B cell (primary cell): ENCODE results near the gene ZNF618. TPM values are rescaled to one million over a fixed set of nuclear protein-coding genes. Genes with fewer than 3 reads are reported as not detected.

Experiments used
- ATAC-seq: fragments of 200-7000 bp; cut with Tn5 transposase; one replicate; pipeline ENCODE4 v1.10.0; 2021; ENCODE audit warnings: low read depth, mild to moderate bottlenecking, moderate number of reproducible peaks, moderate library complexity
- CTCF ChIA-PET: fragments of 350-600 bp; sonication (Branson Sonifier 250); formaldehyde crosslinking; loops from one replicate; lab custom pipeline; 2021; ENCODE audit warnings: antibody characterized with exemption, inconsistent platforms; lab: Charles Lee
- POLR2A ChIA-PET: fragments of 350-600 bp; sonication (Branson Sonifier 250); formaldehyde crosslinking; loops from one replicate; lab custom pipeline; 2021; ENCODE audit warnings: antibody characterized with exemption; lab: Charles Lee
- DNase-seq: peaks from one replicate; pipeline ENCODE4 v3.0.0; 2013
- H2AFZ ChIP-seq: 2 replicates; pipeline ENCODE4 v1.6.1; 2012; ENCODE audit warnings: mild to moderate bottlenecking, low read depth, low read length; ENCODE audit not compliant: insufficient read depth, poor library complexity, severe bottlenecking
- H3K27ac ChIP-seq, 2 donors: 1 replicate in 1 of 2; 2 replicates in 1 of 2; pipeline ENCODE4 v1.5.1; 2012 to 2013; ENCODE audit warnings: low read length in 2 of 2, mild to moderate bottlenecking in 2 of 2, moderate library complexity in 1 of 2
- H3K27me3 ChIP-seq, 4 experiments: fragments of 200-600 bp in 1 of 4; sonication (generic) in 1 of 4; replicated peaks in 1 of 4; 1 replicate in 2 of 4; 2 replicates in 2 of 4; pipeline versions ENCODE4 v1.6.1 to v1.7.0; 2013 to 2016; ENCODE audit warnings: low read length in 3 of 4, mild to moderate bottlenecking in 2 of 4, mixed read lengths in 1 of 4, moderate library complexity in 1 of 4; ENCODE audit not compliant: insufficient read depth in 4 of 4, control insufficient read depth in 3 of 4; ENCODE audit errors: control extremely low read depth in 1 of 4
- H3K36me3 ChIP-seq, 2 experiments: replicated peaks in 1 of 2; 1 replicate in 1 of 2; 2 replicates in 1 of 2; pipeline versions ENCODE4 v1.6.1 to v1.7.1; 2013; ENCODE audit warnings: low read length in 1 of 2; ENCODE audit not compliant: insufficient read depth in 2 of 2, control insufficient read depth in 1 of 2; ENCODE audit errors: control extremely low read depth in 1 of 2, extremely low read depth in 1 of 2
- H3K4me1 ChIP-seq, 2 donors: fragments of 200-600 bp in 1 of 2; sonication (generic) in 1 of 2; 1 replicate in 1 of 2; 2 replicates in 1 of 2; pipeline versions ENCODE4 v1.5.1 to v1.6.1; 2013 to 2017; ENCODE audit warnings: low read length in 2 of 2; ENCODE audit not compliant: control insufficient read depth in 2 of 2, insufficient read depth in 2 of 2
- H3K4me2 ChIP-seq: replicated peaks from 2 replicates; pipeline ENCODE3; 2012; ENCODE audit warnings: mild to moderate bottlenecking, low read depth, low read length; ENCODE audit not compliant: poor library complexity, severe bottlenecking
- H3K4me3 ChIP-seq, 5 experiments: fragments of 200-600 bp in 1 of 5; sonication (generic) in 1 of 5; 1 replicate in 3 of 5; 2 replicates in 2 of 5; pipeline versions ENCODE4 v1.5.1 to v1.7.0; 2011 to 2016; ENCODE audit warnings: low read length in 4 of 5, mild to moderate bottlenecking in 4 of 5, low read depth in 2 of 5, control low read depth in 1 of 5, moderate library complexity in 1 of 5; ENCODE audit not compliant: insufficient read depth in 1 of 5; ENCODE audit errors: control extremely low read depth in 1 of 5, extremely low read depth in 1 of 5
- H3K79me2 ChIP-seq: fragments of 200-600 bp; sonication (generic); one replicate; pipeline ENCODE4 v1.6.0; 2016; ENCODE audit warnings: low read length; ENCODE audit not compliant: control insufficient read depth, insufficient read depth
- H3K9ac ChIP-seq: fragments of 200-600 bp; sonication (generic); 2 replicates; pipeline ENCODE4 v1.6.1; 2017; ENCODE audit warnings: mild to moderate bottlenecking, low read length, moderate library complexity
- H3K9me3 ChIP-seq, 3 donors: one replicate each; pipeline versions ENCODE4 v1.6.1 to v1.7.1; 2013; ENCODE audit warnings: low read length in 2 of 3; ENCODE audit not compliant: control insufficient read depth in 2 of 3, insufficient read depth in 1 of 3; ENCODE audit errors: control extremely low read depth in 1 of 3
- H4K20me1 ChIP-seq: 2 replicates; pipeline ENCODE4 v1.6.0; 2012; ENCODE audit warnings: mild to moderate bottlenecking, low read length; ENCODE audit not compliant: insufficient read depth, control insufficient read depth, poor library complexity, severe bottlenecking
- H3K27ac Mint-ChIP-seq: one replicate; pipeline ENCODE4 v1.8.0; 2021; ENCODE audit warnings: mixed read lengths
- H3K27me3 Mint-ChIP-seq: one replicate; pipeline ENCODE4 v1.8.0; 2021; ENCODE audit warnings: mixed read lengths
- H3K4me1 Mint-ChIP-seq: one replicate; pipeline ENCODE4 v1.8.0; 2021; ENCODE audit warnings: mixed read lengths
- H3K4me3 Mint-ChIP-seq: one replicate; pipeline ENCODE4 v1.8.0; 2021; ENCODE audit warnings: mixed read lengths
- H3K9me3 Mint-ChIP-seq: one replicate; pipeline ENCODE4 v1.8.0; 2022; ENCODE audit warnings: mixed read lengths; ENCODE audit not compliant: insufficient read depth
- EZH2 ChIP-seq: IDR thresholded peaks from 2 replicates; pipeline ENCODE4 v1.6.1; 2012; ENCODE audit warnings: borderline replicate concordance, low read depth, mild to moderate bottlenecking, moderate library complexity, low read length; ENCODE audit not compliant: insufficient read depth, poor library complexity, severe bottlenecking
- WGBS: methylation state at CpG from one replicate; pipeline ENCODE4 v1.1.5; 2013; ENCODE audit warnings: missing lambda C conversion rate; ENCODE audit not compliant: insufficient coverage; 5-methylcytosine and 5-hydroxymethylcytosine counted together
- intact Hi-C: fragments of 100-400 bp; cut with micrococcal nuclease; formaldehyde crosslinking; loops from one replicate; pipeline ENCODE4 v1.10.0; 2022
- polyA plus RNA-seq: library from polyadenylated mRNA; depleted of rRNA; stranded (reverse); fragments of >200 nt; gene quantifications from 2 replicates; pipeline ENCODE4 v1.2.3, GENCODE V29; 2012
- total RNA-seq, 2 donors: library from RNA; stranded (reverse); fragments of 120-200 nt in 1 of 2; gene quantifications; 1 replicate in 1 of 2; 2 replicates in 1 of 2; pipeline versions ENCODE4 v1.2.3 to v1.2.4, GENCODE V29; 2013 to 2022
- TF ChIP-seq, protein P1 (sequence below): fragments of 200-600 bp; IDR thresholded peaks from one replicate; pipeline ENCODE4 v1.8.0; 2022; ENCODE audit warnings: antibody characterized with exemption, mild to moderate bottlenecking

Gene ZNF618
- total and polyA plus RNA-seq, 2 donors (not counting 1 experiment from before 2014, with no cell fraction given): 1.4 to 2.5 TPM

GRCh38 chr9:114001794-114002261, 125.7 kb downstream of the ZNF618 start:
- Histone ChIP-seq H3K27me3 (no peaks in the 10 kb centered on the region), H3K9me3 (peaks cover 0 to 13% (median 0%) of the 10 kb centered on the region in 3 donors), H3K27ac (no peak overlapping the region), H2AFZ (no peak overlapping the region), H3K79me2 (no peaks in the 10 kb centered on the region), H4K20me1 (no peaks in the 10 kb centered on the region), H3K9ac (no peak overlapping the region), H3K4me1 (no peaks in the 10 kb centered on the region), H3K4me3 (no peak overlapping the region), H3K36me3 (no peaks in the 10 kb centered on the region), H3K4me2 (no peak overlapping the region)
- TF ChIP-seq, protein P1, sequence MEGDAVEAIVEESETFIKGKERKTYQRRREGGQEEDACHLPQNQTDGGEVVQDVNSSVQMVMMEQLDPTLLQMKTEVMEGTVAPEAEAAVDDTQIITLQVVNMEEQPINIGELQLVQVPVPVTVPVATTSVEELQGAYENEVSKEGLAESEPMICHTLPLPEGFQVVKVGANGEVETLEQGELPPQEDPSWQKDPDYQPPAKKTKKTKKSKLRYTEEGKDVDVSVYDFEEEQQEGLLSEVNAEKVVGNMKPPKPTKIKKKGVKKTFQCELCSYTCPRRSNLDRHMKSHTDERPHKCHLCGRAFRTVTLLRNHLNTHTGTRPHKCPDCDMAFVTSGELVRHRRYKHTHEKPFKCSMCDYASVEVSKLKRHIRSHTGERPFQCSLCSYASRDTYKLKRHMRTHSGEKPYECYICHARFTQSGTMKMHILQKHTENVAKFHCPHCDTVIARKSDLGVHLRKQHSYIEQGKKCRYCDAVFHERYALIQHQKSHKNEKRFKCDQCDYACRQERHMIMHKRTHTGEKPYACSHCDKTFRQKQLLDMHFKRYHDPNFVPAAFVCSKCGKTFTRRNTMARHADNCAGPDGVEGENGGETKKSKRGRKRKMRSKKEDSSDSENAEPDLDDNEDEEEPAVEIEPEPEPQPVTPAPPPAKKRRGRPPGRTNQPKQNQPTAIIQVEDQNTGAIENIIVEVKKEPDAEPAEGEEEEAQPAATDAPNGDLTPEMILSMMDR: no peak
- no peak for TF ChIP-seq EZH2
- Mint-ChIP-seq H3K4me1 (no peaks in the 10 kb centered on the region), H3K27me3 (peaks cover 7% of the 10 kb centered on the region), H3K27ac (no peak overlapping the region), H3K9me3 (no peaks in the 10 kb centered on the region), H3K4me3 (no peak overlapping the region)
- no peak for ATAC-seq
- POLR2A ChIA-PET: no interaction called here
- WGBS: 91% methylated on average over 9 of the region's 12 CpGs
- intact Hi-C loops: no loop called here
- DNase-seq: no peak
- CTCF ChIA-PET: no interaction called here

- H3K4me3 ChIP-seq: no peak overlapping the region
- no peak overlapping the region for H3K27ac Mint-ChIP-seq
- no peak overlapping the region for H3K9ac ChIP-seq
- H3K9me3 ChIP-seq: peaks cover 0 to 13% (median 0%) of the 10 kb centered on the region in 3 donors
- TF ChIP-seq, protein P1: no peak
- no peak for TF ChIP-seq EZH2
- H4K20me1 ChIP-seq: no peaks in the 10 kb centered on the region
- H3K36me3 ChIP-seq: no peaks in the 10 kb centered on the region
- ChIA-PET CTCF (no interaction called here), POLR2A (no interaction called here)
- no peaks in the 10 kb centered on the region for H3K27me3 ChIP-seq
- no peaks in the 10 kb centered on the region for H3K4me1 Mint-ChIP-seq
- no peaks in the 10 kb centered on the region for H3K79me2 ChIP-seq
- 100% methylated on average over 5 of the region's 14 CpGs for WGBS
- no peaks in the 10 kb centered on the region for H3K4me1 ChIP-seq
- H3K4me3 Mint-ChIP-seq: no peak overlapping the region
- no peak for DNase-seq
- H3K27me3 Mint-ChIP-seq: peaks cover 7% of the 10 kb centered on the region
- no peak for ATAC-seq
- no peaks in the 10 kb centered on the region for H3K9me3 Mint-ChIP-seq
- no peak overlapping the region for H2AFZ ChIP-seq
- H3K4me2 ChIP-seq: no peak overlapping the region
- H3K27ac ChIP-seq: no peak overlapping the region
- intact Hi-C loops: no loop called here
These were observed 126.3 kb downstream of the ZNF618 start for GRCh38 chr9:114002271-114002985.
